ENCODE measurements around the gene VAV3.

GRCh38 chr1:107806902-107807301 lies 158.1 kb downstream of the VAV3 start:
- no peak for TF ChIP-seq GABPA (tag; conservative IDR thresholded peaks at IDR 0.05; ENCODE audit: low read depth)
- TF ChIP-seq FOXM1 (IDR thresholded peaks at IDR 0.05; ENCODE audit: low read depth), result no peak
- no peak for TF ChIP-seq FOXM1 (CRISPR knock-in tag; IDR thresholded peaks at IDR 0.05; ENCODE audit: low read depth)
- TF ChIP-seq MYC (IDR thresholded peaks at IDR 0.05; ENCODE audit: low read depth, low read length), result no peak
- TF ChIP-seq MYC (CRISPR knock-in tag; IDR thresholded peaks at IDR 0.05; ENCODE audit: borderline replicate concordance, low read depth), result no peak
- TF ChIP-seq CTCF (IDR thresholded peaks at IDR 0.05 in 2 of 3, conservative IDR thresholded peaks at IDR 0.05 in 1 of 3; ENCODE audit: insufficient read depth in 2 of 3, low read depth in 1 of 3, low read length in 3 of 3), result no peak
- no peak for TF ChIP-seq ZNF592 (IDR thresholded peaks at IDR 0.05)
- no peak for TF ChIP-seq GTF2F1 (IDR thresholded peaks at IDR 0.05; ENCODE audit: low read depth, low read length)
- no peak for TF ChIP-seq PRDM10 (IDR thresholded peaks at IDR 0.05; ENCODE audit: partially characterized antibody)
- TF ChIP-seq ASH1L (IDR thresholded peaks at IDR 0.05; ENCODE audit: borderline replicate concordance, low read depth, partially characterized antibody), result no peak
- TF ChIP-seq SLC30A9 (CRISPR knock-in tag; IDR thresholded peaks at IDR 0.05), result no peak
- no peak for TF ChIP-seq ARID2 (IDR thresholded peaks at IDR 0.05)
- no peak for TF ChIP-seq ZNF398 (CRISPR knock-in tag; IDR thresholded peaks at IDR 0.05)
